OCI-LY3 (cell line): Measurements from ENCODE around the gene CHCHD1.

Experiments used
- H2AFZ ChIP-seq: fragments of 200-600, 300-600 bp; shearing (Covaris generic); 2 replicates; pipeline ENCODE4 v1.6.0; 2014; ENCODE audit warnings: antibody characterized with exemption, low read depth, low read length
- H3K27ac ChIP-seq: fragments of 200-600, 300-600 bp; sonication (generic); 2 replicates; pipeline ENCODE4 v1.5.1; 2014; ENCODE audit warnings: mild to moderate bottlenecking, low read length, moderate library complexity, mixed read lengths
- H3K27me3 ChIP-seq: fragments of 200-600, 300-600 bp; sonication (generic); 2 replicates; pipeline ENCODE4 v1.6.1; 2014; ENCODE audit warnings: low read depth, low read length, mixed read lengths
- H3K36me3 ChIP-seq: fragments of 200-600, 300-600 bp; sonication (generic); replicated peaks from 2 replicates; pipeline ENCODE3; 2014; ENCODE audit warnings: low read depth, low read length, mixed read lengths
- H3K4me1 ChIP-seq: fragments of 300-600, 200-600 bp; sonication (generic); 2 replicates; pipeline ENCODE4 v1.6.1; 2014; ENCODE audit warnings: low read length, mixed read lengths
- H3K4me2 ChIP-seq: fragments of 200-600, 300-600 bp; sonication (generic); 2 replicates; pipeline ENCODE4 v1.6.1; 2014; ENCODE audit warnings: low read length, mixed read lengths
- H3K4me3 ChIP-seq: fragments of 300-600, 200-600 bp; sonication (generic); 2 replicates; pipeline ENCODE4 v1.5.1; 2014; ENCODE audit warnings: antibody characterized with exemption, mild to moderate bottlenecking, low read length, moderate library complexity
- H3K79me2 ChIP-seq: fragments of 300-600, 200-600 bp; shearing (Covaris generic); 2 replicates; pipeline ENCODE4 v1.6.1; 2014; ENCODE audit warnings: mild to moderate bottlenecking, low read length, mixed read lengths
- H3K9ac ChIP-seq: fragments of 300-600, 200-600 bp; shearing (Covaris generic); 2 replicates; pipeline ENCODE4 v1.6.0; 2014; ENCODE audit warnings: mild to moderate bottlenecking, low read length, moderate library complexity
- H3K9me3 ChIP-seq: fragments of 200-600, 300-600 bp; shearing (Covaris generic); 2 replicates; pipeline ENCODE4 v1.6.1; 2014; ENCODE audit warnings: low read length, mixed read lengths; ENCODE audit not compliant: insufficient read depth
- H4K20me1 ChIP-seq: fragments of 200-600, 300-600 bp; sonication (generic); 2 replicates; pipeline ENCODE4 v1.6.1; 2016; ENCODE audit warnings: low read length, mixed read lengths; ENCODE audit not compliant: insufficient read depth
- CTCF ChIP-seq: fragments of 200-600, 300-600 bp; sonication (generic); IDR thresholded peaks from 2 replicates; pipeline ENCODE4 v1.5.1; 2014; ENCODE audit warnings: antibody characterized with exemption, low read length, low read depth
- EZH2phosphoT487 ChIP-seq: fragments of 200-600 bp; shearing (Covaris generic); IDR thresholded peaks from 2 replicates; pipeline ENCODE4 v1.6.1; 2018; ENCODE audit warnings: antibody characterized with exemption, mixed run types, low read depth

The CHCHD1 gene

GRCh38 chr10:73818402-73818801 is 36.6 kb downstream of the CHCHD1 start:
- H3K9me3 ChIP-seq, result no peaks in the 10 kb centered on the region
- no peak overlapping the region for H3K4me3 ChIP-seq
- no peak overlapping the region for H3K27ac ChIP-seq
- H3K79me2 ChIP-seq, result no peaks in the 10 kb centered on the region
- no peaks in the 10 kb centered on the region for H3K36me3 ChIP-seq
- TF ChIP-seq CTCF, result no peak
- no peak for TF ChIP-seq EZH2phosphoT487
- no peaks in the 10 kb centered on the region for H3K4me1 ChIP-seq
- no peak overlapping the region for H3K4me2 ChIP-seq
- no peaks in the 10 kb centered on the region for H3K27me3 ChIP-seq
- no peak overlapping the region for H3K9ac ChIP-seq
- no peak overlapping the region for H2AFZ ChIP-seq
- no peaks in the 10 kb centered on the region for H4K20me1 ChIP-seq

GRCh38 chr10:73819081-73819480 is 37.2 kb downstream of the CHCHD1 start:
- H3K4me1 ChIP-seq, result no peaks in the 10 kb centered on the region
- H3K27me3 ChIP-seq, result no peaks in the 10 kb centered on the region
- H3K4me3 ChIP-seq, result no peak overlapping the region
- no peaks in the 10 kb centered on the region for H3K9me3 ChIP-seq
- no peaks in the 10 kb centered on the region for H4K20me1 ChIP-seq
- no peaks in the 10 kb centered on the region for H3K79me2 ChIP-seq
- H3K4me2 ChIP-seq, result no peak overlapping the region
- no peak overlapping the region for H3K27ac ChIP-seq
- no peak overlapping the region for H2AFZ ChIP-seq
- TF ChIP-seq EZH2phosphoT487 (no peak), CTCF (no peak)
- H3K36me3 ChIP-seq, result no peaks in the 10 kb centered on the region
- no peak overlapping the region for H3K9ac ChIP-seq

GRCh38 chr10:73819513-73820093 is 37.8 kb downstream of the CHCHD1 start:
- Histone ChIP-seq H3K4me2 (no peak overlapping the region), H4K20me1 (no peaks in the 10 kb centered on the region), H3K36me3 (no peaks in the 10 kb centered on the region), H3K79me2 (no peaks in the 10 kb centered on the region), H3K4me1 (no peaks in the 10 kb centered on the region), H3K9ac (no peak overlapping the region), H3K27ac (no peak overlapping the region), H3K9me3 (no peaks in the 10 kb centered on the region), H3K4me3 (no peak overlapping the region), H2AFZ (no peak overlapping the region), H3K27me3 (no peaks in the 10 kb centered on the region)
- TF ChIP-seq EZH2phosphoT487 (no peak), CTCF (no peak)

- Histone ChIP-seq H4K20me1 (no peaks in the 10 kb centered on the region), H3K9ac (no peak overlapping the region), H3K79me2 (no peaks in the 10 kb centered on the region), H3K27ac (no peak overlapping the region), H3K4me1 (no peaks in the 10 kb centered on the region), H3K27me3 (no peaks in the 10 kb centered on the region), H3K9me3 (no peaks in the 10 kb centered on the region), H2AFZ (no peak overlapping the region), H3K4me2 (no peak overlapping the region), H3K36me3 (no peaks in the 10 kb centered on the region), H3K4me3 (no peak overlapping the region)
- TF ChIP-seq EZH2phosphoT487 (no peak), CTCF (no peak)
Observed at GRCh38 chr10:73823391-73823790, 41.5 kb downstream of the CHCHD1 start.
